GM12872 (cell line): ENCODE results near the gene MFAP1.
A peak's percentile ranks its signal among the peaks of the same experiment; 100 is the strongest.

Experiments
- CTCF ChIP-seq: IDR thresholded peaks from 3 replicates; pipeline ENCODE4 v1.5.1; 2011; ENCODE audit warnings: low read depth, mild to moderate bottlenecking, low read length, moderate library complexity; ENCODE audit not compliant: insufficient read depth

The MFAP1 gene

GRCh38 chr15:43824302-43825246, at the start of gene MFAP1:
Gene MFAP1 (minus strand): TSS chr15:43824690. CDS start chr15:43824569, 121 bp downstream.
- TF ChIP-seq CTCF = no peak

- no peak for TF ChIP-seq CTCF
Observed at GRCh38 chr15:43873651-43874050, 49.2 kb upstream of the MFAP1 start.

- TF ChIP-seq CTCF = peak; percentile 57
Observed at GRCh38 chr15:43872416-43873020, 48.0 kb upstream of the MFAP1 start.

- TF ChIP-seq CTCF = no peak
Observed at GRCh38 chr15:43871835-43872234, 47.3 kb upstream of the MFAP1 start.

GRCh38 chr15:43868406-43868805, 43.9 kb upstream of the MFAP1 start:
- TF ChIP-seq CTCF = no peak

- no peak for TF ChIP-seq CTCF
Observed at GRCh38 chr15:43867096-43867495, 42.6 kb upstream of the MFAP1 start.

- TF ChIP-seq CTCF = no peak
Observed at GRCh38 chr15:43859546-43859945, 35.1 kb upstream of the MFAP1 start.
